GM12872 (cell line): Measurements from ENCODE around the gene WDR7.

Experiments used
- TF ChIP-seq, protein P1 (sequence below): IDR thresholded peaks from 3 replicates; pipeline ENCODE4 v1.5.1; 2011; ENCODE audit warnings: low read depth, mild to moderate bottlenecking, low read length, moderate library complexity; ENCODE audit not compliant: insufficient read depth

WDR7 gene

DNA sequence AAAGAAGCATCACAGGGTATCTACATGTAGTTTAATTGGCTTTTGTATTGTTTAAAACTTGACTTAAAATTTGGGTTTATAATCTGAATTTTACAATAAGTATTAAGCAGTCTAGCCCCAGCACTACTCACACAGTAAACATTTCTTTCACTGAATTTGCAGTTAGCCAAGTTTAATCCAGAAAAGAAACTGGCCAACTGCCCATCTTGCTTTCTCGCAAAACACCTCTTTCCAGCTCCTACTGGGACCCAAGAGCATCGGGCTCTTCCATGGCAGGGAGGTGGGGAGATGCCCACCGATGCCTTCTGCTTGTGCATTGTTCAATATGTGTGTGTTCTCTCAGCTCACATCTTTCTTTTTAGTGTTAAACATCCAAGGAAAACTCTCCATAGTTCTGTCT, 283.0 kb downstream of the WDR7 start:
- TF ChIP-seq, protein P1, sequence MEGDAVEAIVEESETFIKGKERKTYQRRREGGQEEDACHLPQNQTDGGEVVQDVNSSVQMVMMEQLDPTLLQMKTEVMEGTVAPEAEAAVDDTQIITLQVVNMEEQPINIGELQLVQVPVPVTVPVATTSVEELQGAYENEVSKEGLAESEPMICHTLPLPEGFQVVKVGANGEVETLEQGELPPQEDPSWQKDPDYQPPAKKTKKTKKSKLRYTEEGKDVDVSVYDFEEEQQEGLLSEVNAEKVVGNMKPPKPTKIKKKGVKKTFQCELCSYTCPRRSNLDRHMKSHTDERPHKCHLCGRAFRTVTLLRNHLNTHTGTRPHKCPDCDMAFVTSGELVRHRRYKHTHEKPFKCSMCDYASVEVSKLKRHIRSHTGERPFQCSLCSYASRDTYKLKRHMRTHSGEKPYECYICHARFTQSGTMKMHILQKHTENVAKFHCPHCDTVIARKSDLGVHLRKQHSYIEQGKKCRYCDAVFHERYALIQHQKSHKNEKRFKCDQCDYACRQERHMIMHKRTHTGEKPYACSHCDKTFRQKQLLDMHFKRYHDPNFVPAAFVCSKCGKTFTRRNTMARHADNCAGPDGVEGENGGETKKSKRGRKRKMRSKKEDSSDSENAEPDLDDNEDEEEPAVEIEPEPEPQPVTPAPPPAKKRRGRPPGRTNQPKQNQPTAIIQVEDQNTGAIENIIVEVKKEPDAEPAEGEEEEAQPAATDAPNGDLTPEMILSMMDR = no peak

DNA sequence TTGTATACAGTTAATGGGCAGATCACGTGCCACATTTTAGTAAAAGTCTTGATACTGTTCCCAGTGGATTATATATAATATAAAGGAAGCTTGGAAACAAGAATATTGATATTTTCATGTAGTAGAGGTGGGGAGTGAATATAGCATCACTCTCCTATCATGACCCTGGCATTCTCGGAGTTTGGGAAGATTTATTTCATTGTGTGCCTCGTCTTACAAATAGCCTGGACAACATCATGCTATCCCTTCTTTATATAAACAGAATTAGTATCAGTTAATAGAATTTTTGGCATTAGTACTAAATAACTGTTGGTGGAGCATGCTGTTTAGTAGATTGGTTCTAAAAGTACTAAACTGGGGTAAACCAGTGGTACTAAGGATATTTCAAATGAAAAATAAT, 283.7 kb downstream of the WDR7 start:
- TF ChIP-seq, protein P1 = no peak

DNA sequence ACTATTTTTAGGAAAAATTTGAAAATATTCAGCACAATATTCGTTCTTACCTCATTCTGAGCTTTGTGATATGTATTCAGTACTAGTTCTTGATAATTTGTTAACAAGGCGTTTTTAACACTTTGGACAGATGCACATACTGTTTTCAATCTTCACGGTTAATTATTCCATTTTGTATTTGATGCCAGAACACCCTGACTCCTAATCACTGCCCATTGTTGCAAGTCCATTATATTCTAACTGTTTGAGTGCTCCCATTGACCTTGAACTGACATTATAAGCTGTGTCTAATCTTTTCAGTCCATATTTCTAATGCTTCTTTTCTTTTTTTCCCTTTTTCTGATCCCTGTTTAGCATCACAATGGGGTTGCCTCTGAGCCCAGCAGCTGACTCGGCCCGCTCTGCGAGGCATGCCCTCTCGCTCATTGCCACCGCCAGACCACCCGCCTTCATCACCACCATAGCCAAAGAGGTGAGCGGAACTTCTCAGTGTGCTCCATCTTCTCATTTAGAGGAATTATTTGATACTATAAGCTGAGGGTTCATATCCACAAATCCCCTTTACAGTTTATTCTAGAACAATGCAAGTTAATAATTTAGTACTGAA, 284.4 kb downstream of the WDR7 start:
- TF ChIP-seq, protein P1 = no peak

DNA sequence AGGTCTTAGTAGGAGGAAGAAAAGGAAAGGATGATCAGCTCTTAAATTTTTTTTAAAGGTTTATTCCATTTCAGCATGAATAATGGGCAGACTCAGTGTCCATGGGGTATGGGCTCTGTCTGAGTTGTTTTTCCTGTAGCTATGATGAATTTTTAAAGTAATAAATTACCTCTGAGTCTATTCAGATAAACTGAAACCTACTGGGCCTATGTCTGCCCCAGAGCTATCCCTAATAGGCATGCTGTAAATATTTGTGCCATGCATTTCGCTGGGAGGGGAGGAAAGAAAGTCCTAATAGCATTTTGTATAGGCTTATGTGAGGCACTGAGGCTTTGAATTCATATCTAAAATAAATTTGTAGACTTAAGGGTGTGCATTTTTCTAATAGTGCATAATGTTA, 285.3 kb downstream of the WDR7 start:
- TF ChIP-seq, protein P1 = no peak

DNA sequence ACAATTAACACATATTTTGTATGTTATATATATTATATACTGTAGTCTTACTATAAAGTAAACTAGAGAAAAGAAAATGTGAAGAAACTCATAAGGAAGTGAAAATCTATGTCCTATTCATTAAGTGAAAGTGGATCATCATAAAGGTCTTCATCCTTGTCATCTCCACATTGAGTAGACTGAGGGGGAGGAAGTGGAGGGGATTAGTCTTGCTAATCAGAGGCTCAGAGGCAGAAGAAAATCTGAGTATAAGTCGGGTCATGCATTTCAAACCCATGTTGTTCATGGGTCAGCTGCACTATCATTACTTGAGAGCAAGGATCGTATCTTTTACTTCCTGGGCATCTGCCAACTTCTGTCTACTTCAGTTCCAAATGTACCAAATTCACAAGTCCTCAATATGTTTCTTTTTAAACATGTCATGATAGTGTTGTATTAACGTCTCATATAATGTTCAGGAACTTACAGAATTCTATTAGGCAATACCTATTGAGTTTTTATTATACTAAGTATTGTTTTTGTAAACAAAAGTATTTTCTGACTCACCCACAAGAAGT, 286.8 kb downstream of the WDR7 start:
- TF ChIP-seq, protein P1 = no peak

DNA sequence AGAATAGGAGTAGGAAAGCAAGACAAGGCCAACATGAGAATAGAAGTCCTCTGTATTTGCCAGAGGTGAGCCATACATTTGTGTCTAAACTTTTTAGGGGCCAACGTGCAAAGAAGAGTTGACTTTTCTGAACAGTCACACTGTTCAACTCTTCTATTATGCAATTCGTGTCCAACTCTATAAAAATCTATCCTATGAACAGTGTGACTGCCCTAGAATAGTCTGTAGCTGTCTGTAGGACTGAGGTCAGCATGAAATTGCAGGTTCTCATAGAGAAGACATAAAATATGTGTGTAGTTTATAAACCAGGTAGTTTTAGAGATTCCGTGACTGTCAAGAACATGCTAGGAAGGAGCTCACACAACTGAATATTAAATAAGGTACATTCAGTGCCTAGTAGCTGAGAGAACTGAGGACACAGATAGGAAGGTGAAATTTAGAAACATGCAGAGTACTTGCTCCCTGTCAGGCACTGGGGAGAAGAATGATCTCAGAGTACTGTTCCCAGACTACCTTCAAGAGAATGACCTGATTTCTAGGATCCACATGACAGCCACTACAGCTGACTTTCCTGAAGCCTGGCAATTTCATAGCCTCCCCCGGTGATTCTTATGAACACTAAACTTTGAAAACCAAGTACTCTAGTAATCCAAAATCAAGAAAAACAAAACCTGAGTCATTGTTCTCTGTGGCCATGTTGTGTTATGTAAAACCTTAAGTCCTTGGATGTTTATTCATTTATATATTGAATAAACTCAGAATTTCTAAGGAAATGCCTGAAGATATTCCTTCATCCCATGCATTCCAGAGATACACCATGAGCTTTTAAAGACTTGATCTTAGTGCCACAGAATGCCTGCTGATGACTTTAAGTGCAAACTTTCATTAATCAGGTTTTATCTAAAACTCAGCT, 294.3 kb downstream of the WDR7 start:
- TF ChIP-seq, protein P1 = no peak

DNA sequence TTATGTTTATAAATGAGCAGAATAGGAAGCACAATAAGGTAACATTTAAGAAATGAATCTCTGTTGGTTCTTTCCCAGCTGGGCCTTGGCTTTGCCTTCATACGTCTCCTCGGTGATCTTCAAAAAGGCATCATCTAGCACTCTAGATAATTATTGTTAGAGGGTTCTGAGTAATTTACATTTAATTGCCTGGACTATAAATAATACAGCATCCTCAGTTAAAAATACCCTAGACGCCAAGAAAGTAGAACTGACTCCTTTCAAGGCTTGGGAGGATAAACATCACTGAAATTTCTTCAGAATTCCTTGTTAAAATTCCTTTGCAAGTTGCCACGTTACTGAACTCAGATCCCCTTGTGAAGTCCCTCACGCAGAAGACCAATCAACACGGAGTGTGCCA, 296.1 kb downstream of the WDR7 start:
- TF ChIP-seq, protein P1 = no peak
